Measurements from ENCODE around the gene KPNB1.
"Not testable (repeated sequence)": the region's sequence is repeated elsewhere in the genome, so short reads cannot be mapped to it uniquely, and the experiment has no call there.

The KPNB1 gene

DNA sequence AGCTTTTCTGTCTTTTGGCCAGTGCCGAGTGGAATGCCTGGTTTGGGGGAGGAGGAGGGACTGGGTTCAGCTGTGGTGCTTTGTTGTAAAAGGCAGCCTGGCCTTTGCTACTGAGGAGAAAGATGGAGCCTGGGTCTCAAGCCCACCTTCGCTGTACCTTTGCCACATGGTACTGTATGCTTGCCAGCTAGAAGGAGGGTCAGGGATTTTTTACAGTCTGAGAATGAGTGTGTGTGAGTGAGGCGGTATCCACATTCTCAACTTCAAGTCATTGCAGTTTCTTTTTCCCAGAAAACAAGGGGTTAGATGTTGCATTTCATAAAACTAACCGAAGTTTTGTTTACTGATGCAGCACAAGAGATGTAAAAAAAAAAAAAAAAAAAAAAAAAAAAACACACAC is 33.0 kb downstream of the KPNB1 start:
- DNase-seq = not testable (repeated sequence)

GRCh38 chr17:47684025-47684424 is 34.3 kb downstream of the KPNB1 start:
- no peak for DNase-seq

DNA sequence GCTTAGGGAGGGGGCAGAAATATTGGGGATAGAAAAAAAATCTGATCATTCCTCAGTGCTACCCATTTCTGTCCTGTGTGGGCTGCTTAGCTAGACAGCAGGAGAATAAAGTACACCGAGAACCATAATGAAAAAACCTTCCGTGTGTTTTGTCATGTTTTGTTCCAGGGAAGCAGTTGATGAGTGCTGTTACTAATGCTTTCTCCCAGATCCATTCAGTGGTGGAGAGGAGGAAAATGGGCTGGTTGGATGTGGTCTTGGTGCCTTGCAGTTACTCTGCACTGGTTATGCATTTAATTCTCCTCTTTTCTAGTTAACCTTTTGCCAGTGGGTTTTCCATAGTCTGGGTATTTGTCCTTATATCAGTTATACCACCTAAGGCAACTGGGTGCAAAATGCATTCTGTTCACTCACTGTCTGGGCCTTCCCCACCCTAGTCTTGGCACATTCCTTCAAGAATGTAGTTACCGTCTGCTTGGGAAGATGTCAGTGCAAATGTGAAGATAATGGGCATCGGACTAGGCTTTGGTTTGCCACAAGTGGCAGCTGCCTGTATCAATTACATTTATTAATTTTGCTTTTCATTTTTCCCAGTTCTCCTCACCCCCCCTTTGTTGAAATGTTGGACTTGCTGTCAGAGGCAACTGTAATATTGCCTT is 34.9 kb downstream of the KPNB1 start:
- no peak for DNase-seq

GRCh38 chr17:47685556-47686275 is 36.0 kb downstream of the KPNB1 start:
- DNase-seq = no peak

DNA sequence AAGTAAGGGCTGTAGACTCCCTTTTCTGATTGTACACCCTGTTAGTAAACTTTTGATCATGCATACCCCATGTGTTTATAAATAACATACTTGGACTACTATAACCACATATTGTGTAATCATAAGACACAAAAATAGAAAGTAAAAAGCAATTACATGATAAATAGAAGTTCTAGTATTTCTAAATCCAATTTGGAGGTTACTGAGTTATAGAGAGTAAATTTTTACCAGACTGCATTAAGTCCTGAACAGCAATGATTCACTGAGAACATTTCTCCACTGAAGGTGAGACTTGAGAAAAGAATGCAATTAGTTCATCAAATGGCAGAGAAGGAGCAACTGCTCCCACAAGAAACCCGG is 36.5 kb downstream of the KPNB1 start:
- no peak for DNase-seq

GRCh38 chr17:47686664-47687327 is 37.1 kb downstream of the KPNB1 start:
- no peak for DNase-seq

GRCh38 chr17:47687328-47687690 is 37.6 kb downstream of the KPNB1 start:
- DNase-seq = no peak

GRCh38 chr17:47687748-47688147 is 38.0 kb downstream of the KPNB1 start:
- no peak for DNase-seq

- no peak for DNase-seq
Measured at GRCh38 chr17:47690121-47690520, 40.4 kb downstream of the KPNB1 start.

- DNase-seq = no peak
Measured at GRCh38 chr17:47692137-47692894, 42.6 kb downstream of the KPNB1 start.

- DNase-seq = no peak
Measured at GRCh38 chr17:47692895-47693730, 43.4 kb downstream of the KPNB1 start.

DNA sequence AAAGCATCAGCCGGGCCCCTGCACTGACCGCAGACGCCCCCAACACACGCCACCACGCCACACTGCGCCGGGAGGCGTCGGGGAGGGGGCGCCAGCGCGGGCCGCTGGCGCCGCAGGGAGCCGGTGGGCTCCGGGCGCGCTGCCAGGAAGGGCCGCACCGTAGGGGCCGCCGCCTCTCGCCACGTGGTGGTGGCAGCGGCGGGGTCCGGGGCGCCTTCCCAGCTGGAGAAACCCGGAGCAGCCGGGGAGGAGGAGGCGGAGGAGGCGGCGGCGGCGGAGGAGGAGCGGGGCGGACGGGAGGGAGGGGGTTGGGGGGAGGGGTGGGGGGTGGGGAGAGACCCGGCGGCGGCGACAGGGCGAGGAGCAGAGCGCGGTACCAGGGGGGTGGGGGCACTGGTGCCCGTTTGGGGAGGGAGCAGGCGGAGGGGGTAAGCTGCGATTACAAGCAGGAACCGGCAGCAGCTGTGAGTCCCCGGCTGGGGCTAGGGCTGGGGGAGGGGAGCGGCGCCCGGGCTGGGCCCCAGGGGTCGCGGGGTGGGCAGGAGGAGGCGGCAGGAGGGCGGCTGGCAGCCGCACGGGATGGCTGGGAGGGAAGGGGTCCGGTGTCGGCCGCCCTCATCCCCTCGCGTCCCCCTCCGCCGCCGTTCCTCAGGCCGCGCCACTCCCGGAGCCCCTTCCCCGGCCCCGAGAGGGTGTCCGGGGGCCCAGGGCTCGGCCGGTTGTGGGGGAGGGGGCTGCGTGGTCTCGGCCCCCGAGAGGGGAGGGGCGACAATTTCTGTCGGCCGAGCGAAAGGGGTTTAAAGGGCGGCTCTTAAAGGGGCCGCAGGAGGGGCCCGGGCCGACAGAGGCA is 44.2 kb downstream of the KPNB1 start, which contains the start of gene TBKBP1:
TSS of gene TBKBP1 (plus strand) at position 431 of the 850 bp plus-strand sequence. CDS start 1,952 bp downstream, outside the sequence.
- DNase-seq = peak; percentile 63

DNA sequence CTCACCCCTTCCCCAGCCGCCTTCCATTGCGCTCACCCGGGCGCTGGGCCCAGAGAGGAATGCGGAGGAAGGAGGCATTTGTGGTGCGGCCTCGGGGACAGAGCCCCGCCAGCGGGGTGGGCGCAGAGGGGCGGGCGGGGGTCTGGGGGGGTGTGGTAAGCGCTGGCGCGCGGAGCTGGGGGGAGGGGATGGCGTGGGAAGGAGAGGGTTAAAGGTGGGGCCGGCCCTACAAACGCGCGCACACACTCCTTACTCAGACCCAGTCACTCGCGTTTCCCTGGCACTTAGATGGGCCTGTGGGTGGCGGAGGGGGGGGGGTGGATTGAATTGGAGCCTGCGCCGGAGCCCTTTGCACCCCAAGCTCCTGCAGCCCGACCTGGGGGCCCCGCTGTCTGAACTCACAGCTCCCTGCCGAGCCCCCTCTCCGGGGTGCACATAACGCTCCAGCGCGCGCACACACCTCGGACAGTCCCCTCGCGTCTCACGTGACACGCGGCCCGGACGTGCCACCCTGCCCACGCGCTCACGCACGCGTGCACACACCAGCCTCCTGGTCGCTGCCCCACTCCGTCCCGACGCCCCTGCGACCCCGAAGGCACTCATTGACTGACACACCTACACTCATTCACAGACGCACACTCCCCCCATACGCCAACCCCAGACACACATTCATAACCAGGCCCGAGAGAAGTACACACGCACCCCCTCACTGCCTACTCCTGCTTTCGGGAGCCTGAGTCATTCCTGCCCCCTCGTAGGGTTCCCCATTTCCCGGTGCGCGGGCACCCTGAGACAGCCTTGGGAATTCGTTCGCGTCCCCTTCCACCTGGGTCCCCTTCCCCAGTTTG is 45.1 kb downstream of the KPNB1 start:
- peak; percentile 76 for DNase-seq

- DNase-seq = peak; percentile 69
Measured at GRCh38 chr17:47695429-47696376, 46.0 kb downstream of the KPNB1 start.

DNA sequence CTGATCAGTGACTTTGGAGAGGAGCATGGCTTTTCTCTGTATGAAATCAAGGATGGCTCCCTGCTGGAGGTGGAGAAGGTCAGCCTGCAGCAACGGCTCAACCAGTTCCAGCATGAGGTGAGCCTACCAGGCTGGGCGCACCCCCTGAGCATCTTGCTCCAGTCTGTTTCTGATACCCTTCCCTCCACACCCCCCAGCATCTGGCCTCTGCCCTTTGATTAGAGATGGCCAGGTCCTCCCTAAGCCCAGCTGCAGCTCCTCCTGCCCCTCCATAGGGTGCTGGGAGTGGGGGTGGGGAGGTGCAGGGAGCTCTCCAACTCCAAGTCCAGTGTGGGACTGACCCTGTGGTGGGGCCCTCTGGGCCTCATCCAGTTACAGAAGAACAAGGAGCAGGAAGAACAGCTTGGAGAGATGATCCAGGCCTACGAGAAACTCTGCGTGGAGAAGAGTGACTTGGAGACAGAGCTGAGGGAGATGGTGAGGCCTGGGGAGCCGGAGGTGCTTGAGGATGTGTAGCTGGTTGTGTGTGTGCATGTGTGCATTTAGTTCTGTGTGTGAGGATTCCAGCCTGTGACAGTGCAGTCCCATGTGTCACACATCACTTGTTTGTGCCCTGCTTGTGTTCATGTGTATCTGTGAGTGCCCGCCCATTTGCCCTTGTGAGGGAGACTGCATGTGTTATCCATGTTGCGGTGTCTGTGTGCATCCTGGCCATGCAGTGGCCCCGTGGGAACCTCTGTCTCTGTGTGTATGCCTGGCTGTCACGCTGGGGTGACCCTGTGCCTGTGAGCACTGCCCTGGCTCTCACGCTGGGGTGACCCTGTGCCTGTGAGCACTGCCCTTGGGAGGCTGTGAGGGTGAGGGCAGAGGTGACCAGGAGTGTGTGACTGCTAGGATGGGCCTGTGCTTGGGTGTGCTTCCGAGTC is 47.3 kb downstream of the KPNB1 start:
- DNase-seq = no peak

DNA sequence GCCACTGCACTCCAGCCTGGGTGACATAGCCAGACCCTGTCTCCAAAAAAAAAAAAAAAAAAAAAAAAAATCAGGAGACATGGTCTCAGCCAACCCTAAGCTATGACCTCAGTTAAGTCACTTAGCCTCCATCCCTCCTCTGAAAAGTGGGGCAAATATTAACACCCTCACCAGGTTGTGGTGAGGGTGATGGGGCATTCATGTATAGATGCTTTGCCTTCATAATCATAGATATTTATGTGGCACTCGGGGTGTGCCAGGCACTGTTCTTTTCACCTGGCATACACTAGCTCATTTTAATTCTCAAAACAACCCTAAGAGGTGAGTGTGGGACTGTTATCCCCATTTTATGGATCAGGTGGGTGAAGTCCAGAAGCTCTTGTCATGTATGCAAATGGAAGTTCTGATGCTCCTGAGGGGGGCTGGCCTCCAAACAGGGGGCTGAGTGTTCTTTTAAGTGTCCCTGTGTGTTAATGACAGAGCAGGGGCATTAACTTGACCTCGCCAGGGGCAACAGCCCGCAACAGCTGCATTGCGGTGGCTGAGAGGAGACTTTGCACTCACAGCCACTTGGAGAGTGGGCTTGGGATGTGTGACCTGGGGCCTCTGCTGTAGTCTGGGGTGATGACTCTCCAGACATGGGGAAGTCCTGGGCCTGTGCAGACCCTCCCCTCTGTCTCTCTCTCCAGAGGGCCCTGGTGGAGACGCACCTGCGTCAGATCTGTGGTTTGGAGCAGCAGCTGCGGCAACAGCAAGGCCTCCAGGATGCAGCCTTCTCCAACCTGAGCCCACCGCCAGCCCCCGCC is 48.4 kb downstream of the KPNB1 start:
- DNase-seq = no peak

Data from KG1 (cell line).